IPS DF 4.7 (cell line): ENCODE data around the gene ACSBG1.

Source experiments
- DNase-seq: peaks from one replicate; pipeline ENCODE4 v3.0.0-alpha.2; 2013; ENCODE audit warnings: low spot score; ENCODE audit errors: extremely low read depth

Gene ACSBG1

GRCh38 chr15:78234515-78235040 lies at the start of gene ACSBG1:
Gene ACSBG1, minus strand, starts transcription at chr15:78234565. Its CDS starts 64 bp downstream, at chr15:78234501.
- no peak for DNase-seq

GRCh38 chr15:78282324-78282723 lies 48.0 kb upstream of the ACSBG1 start:
- no peak for DNase-seq

GRCh38 chr15:78280319-78281072 lies 46.1 kb upstream of the ACSBG1 start:
- DNase-seq: no peak

GRCh38 chr15:78276064-78276943 lies 41.9 kb upstream of the ACSBG1 start:
- no peak for DNase-seq

- DNase-seq: no peak
Measured at GRCh38 chr15:78274994-78275393, 40.6 kb upstream of the ACSBG1 start.

- DNase-seq: no peak
Measured at GRCh38 chr15:78272776-78273175, 38.4 kb upstream of the ACSBG1 start.

- no peak for DNase-seq
Measured at GRCh38 chr15:78272316-78272715, 38.0 kb upstream of the ACSBG1 start.

- no peak for DNase-seq
Measured at GRCh38 chr15:78266806-78267205, 32.4 kb upstream of the ACSBG1 start.

GRCh38 chr15:78266229-78266628 lies 31.9 kb upstream of the ACSBG1 start:
- no peak for DNase-seq

- DNase-seq: no peak
Measured at GRCh38 chr15:78265752-78266224, 31.4 kb upstream of the ACSBG1 start.

GRCh38 chr15:78265137-78265460 lies 30.7 kb upstream of the ACSBG1 start:
- no peak for DNase-seq

- no peak for DNase-seq
Measured at GRCh38 chr15:78264304-78265136, 30.2 kb upstream of the ACSBG1 start, which contains the start of gene DNAJA4. Gene DNAJA4, plus strand, starts transcription at chr15:78264562. Its CDS starts 202 bp downstream, at chr15:78264764.

- DNase-seq: no peak
Measured at GRCh38 chr15:78263907-78264303, 29.5 kb upstream of the ACSBG1 start.

GRCh38 chr15:78263351-78263781 lies 29.0 kb upstream of the ACSBG1 start:
- DNase-seq: no peak

GRCh38 chr15:78261062-78261461 lies 26.7 kb upstream of the ACSBG1 start:
- no peak for DNase-seq

GRCh38 chr15:78260489-78260888 lies 26.1 kb upstream of the ACSBG1 start:
- no peak for DNase-seq

GRCh38 chr15:78259232-78259631 lies 24.9 kb upstream of the ACSBG1 start:
- no peak for DNase-seq

GRCh38 chr15:78257681-78258080 lies 23.3 kb upstream of the ACSBG1 start:
- no peak for DNase-seq

GRCh38 chr15:78256044-78256437 lies 21.7 kb upstream of the ACSBG1 start:
- no peak for DNase-seq

- no peak for DNase-seq
Measured at GRCh38 chr15:78255421-78256043, 21.2 kb upstream of the ACSBG1 start.

- no peak for DNase-seq
Measured at GRCh38 chr15:78251136-78251535, 16.8 kb upstream of the ACSBG1 start.
